ENCODE measurements around the gene PKMYT1.
A peak's percentile ranks its signal among the peaks of the same experiment; 100 is the strongest.

Gene PKMYT1

GRCh38 chr16:3017794-3018506 lies 37.7 kb upstream of the PKMYT1 start, which contains the start of gene CLDN6:
CLDN6 (minus strand) TSS chr16:3018183; CDS start chr16:3016021, 2,162 bp downstream.
- peak; percentile 30 for DNase-seq

- no peak for DNase-seq
These were observed 37.1 kb upstream of the PKMYT1 start for GRCh38 chr16:3017344-3017743.

- DNase-seq = no peak
These were observed 35.7 kb upstream of the PKMYT1 start for GRCh38 chr16:3015865-3016521.

- DNase-seq = no peak
These were observed 34.7 kb upstream of the PKMYT1 start for GRCh38 chr16:3014971-3015370.

GRCh38 chr16:3013998-3014690 lies 33.9 kb upstream of the PKMYT1 start:
- no peak for DNase-seq

- DNase-seq = no peak
These were observed 33.3 kb upstream of the PKMYT1 start for GRCh38 chr16:3013491-3013951.

- no peak for DNase-seq
These were observed 32.7 kb upstream of the PKMYT1 start, which contains the start of gene CLDN9 for GRCh38 chr16:3012828-3013420. CLDN9 (plus strand) TSS chr16:3012923; CDS start chr16:3013363, 440 bp downstream.

GRCh38 chr16:3012246-3012645 lies 32.0 kb upstream of the PKMYT1 start:
- DNase-seq = no peak

- DNase-seq = no peak
These were observed 30.3 kb upstream of the PKMYT1 start for GRCh38 chr16:3010510-3010909.

GRCh38 chr16:3009568-3010390 lies 29.5 kb upstream of the PKMYT1 start:
- DNase-seq = no peak

GRCh38 chr16:3008690-3009037 lies 28.4 kb upstream of the PKMYT1 start:
- no peak for DNase-seq

GRCh38 chr16:3007957-3008689 lies 27.9 kb upstream of the PKMYT1 start:
- DNase-seq = peak; percentile 20

- DNase-seq = peak; percentile 10
These were observed 27.1 kb upstream of the PKMYT1 start for GRCh38 chr16:3007059-3007956.

GRCh38 chr16:3004781-3005284 lies 24.6 kb upstream of the PKMYT1 start:
- peak; percentile 15 for DNase-seq

- peak; percentile 39 for DNase-seq
These were observed 24.1 kb upstream of the PKMYT1 start for GRCh38 chr16:3004319-3004718.

GRCh38 chr16:3003582-3004270 lies 23.5 kb upstream of the PKMYT1 start:
- DNase-seq = peak; percentile 98

GRCh38 chr16:3001316-3001715 lies 21.1 kb upstream of the PKMYT1 start:
- no peak for DNase-seq

- no peak for DNase-seq
These were observed 20.3 kb upstream of the PKMYT1 start for GRCh38 chr16:3000540-3000939.

- no peak for DNase-seq
These were observed 19.7 kb upstream of the PKMYT1 start for GRCh38 chr16:2999929-3000328.

GRCh38 chr16:2996298-2996697 lies 16.1 kb upstream of the PKMYT1 start:
- DNase-seq = no peak
